HG02763 (cell line): Measurements from ENCODE around the gene AQP1.

Source experiments
- ATAC-seq: cut with Tn5 transposase; IDR thresholded peaks from one replicate; pipeline ENCODE4 v1.9.1; 2021; ENCODE audit warnings: mild to moderate bottlenecking, moderate library complexity; ENCODE audit not compliant: unreplicated experiment

Gene AQP1

GRCh38 chr7:30881448-30881847 is 30.2 kb upstream of the AQP1 start:
- no peak for ATAC-seq

- ATAC-seq: no peak
Measured at GRCh38 chr7:30884881-30885280, 26.8 kb upstream of the AQP1 start.

DNA sequence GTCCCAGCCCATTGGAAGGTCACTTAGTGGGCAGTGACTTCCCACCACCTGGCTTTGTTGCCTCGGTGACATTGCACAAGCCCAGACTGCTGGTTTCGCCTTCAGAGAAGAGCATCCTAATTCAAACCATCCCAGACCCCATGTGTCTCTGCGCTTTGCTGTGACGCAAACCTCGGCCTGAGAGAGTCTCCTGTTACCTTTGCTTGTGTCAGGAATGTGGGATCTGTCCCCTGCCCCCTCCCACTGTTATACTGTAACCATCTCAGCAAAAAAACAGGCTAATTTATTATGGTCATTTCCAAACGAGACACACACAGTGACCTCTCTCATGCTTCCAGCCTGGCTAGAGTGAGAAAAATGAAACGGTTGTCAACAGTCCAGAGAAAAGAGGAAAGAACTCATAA is 25.0 kb upstream of the AQP1 start:
- ATAC-seq: no peak

DNA sequence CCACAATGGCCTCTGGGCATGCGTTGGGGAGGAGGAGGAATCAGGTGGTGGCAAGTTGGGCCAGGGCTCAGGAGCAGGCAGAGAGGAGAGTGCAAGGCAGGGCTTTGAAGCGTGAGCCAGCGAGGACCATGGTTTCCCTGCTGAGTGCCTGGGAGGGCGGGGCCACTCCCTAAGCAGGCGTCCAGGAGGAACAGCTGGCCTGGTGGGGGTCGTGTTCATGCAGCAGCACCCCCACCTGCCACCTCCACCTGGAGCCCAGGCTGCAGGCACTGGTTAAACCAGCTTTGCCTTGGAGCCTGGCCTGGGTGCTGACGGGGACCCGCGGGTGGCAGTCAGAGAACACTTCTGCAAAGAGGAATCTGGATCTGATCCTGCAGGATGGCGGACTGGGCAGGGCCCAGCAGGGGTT is 24.2 kb upstream of the AQP1 start:
- no peak for ATAC-seq

- ATAC-seq: no peak
Measured at GRCh38 chr7:30888747-30889146, 22.9 kb upstream of the AQP1 start.

- no peak for ATAC-seq
Measured at GRCh38 chr7:30890226-30890625, 21.4 kb upstream of the AQP1 start.

DNA sequence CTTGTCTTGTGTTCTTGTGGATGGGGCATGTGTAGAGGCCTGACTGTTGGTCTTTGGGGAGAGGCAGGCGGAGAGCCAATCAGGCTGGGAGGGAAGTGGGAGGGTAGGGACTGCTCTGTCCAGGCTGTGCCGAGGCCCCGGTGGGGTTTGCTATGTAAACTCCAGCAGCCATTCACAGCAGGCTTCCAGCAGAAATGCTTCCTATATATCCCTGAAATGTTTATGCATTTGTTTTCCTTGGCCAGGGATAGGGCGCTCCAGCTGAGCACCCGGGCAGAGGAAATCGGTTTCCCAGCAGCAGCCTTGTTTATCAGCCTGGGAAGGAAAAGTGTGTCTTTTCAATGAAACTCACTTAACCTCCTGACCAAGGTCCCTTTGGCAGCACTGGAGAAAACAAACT is 18.3 kb upstream of the AQP1 start:
- no peak for ATAC-seq

DNA sequence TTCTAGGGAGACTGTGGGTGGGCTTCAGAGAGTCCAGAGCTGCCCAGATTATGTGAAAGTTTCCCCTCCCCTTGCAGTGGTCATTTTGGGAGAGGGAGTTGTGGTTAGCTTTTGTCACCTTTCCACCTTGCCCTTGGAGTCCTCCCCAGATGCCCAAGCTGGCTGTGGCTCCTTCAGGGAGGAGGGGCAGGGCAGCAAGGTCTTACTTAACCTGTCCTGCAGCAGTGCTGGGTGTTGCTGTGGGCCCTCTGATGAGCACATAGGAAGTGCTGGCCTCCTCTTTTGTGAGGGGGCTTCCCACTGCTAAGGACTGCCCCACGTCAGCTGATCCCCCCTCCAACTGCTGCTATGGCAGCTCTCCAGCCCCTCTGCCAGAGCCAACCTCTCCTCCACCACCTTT is 17.6 kb upstream of the AQP1 start:
- ATAC-seq: no peak

- ATAC-seq: no peak
Measured at GRCh38 chr7:30894866-30895605, 16.6 kb upstream of the AQP1 start.

- ATAC-seq: no peak
Measured at GRCh38 chr7:30896036-30896435, 15.6 kb upstream of the AQP1 start.

DNA sequence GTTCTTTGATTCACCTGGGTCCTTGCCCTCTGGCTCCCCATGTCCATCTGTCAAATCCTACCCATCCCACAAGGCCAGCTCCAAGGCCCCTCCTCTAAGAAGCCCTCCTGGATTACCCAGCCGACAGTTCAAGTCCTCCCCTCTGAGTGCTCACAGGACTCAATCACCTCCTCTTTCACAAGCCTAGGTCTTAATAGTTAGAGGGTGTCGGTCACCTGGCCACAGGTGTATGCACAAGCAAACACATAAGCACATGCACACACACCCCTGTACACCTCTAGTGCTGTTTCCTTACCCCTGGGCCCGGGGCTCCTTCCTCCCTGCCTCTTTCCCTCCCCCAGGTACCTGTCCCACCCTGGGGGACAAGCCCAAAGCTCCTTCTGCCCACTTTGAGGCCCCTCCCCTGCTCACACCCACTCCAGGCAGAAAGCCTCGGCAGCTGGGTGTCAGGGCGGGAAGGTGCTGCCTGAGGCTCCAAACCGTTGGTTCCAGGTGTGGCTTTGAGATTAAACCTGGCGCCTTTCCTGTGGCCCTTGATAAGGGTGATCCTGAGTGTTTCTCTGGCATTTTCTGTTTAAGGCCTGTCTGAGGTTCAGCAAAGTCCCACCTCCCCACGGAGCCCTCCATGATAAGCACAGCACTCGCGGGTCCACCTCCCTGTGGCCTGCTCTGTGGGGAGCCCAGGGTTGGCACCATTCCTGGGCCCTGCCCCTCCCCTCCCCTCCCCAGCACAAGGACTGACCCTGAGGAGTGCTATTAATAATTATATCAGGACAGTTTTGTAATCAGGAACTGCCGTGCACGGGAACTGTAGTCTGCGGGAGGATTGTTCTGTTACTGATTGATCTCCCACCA is 14.6 kb upstream of the AQP1 start:
- no peak for ATAC-seq

DNA sequence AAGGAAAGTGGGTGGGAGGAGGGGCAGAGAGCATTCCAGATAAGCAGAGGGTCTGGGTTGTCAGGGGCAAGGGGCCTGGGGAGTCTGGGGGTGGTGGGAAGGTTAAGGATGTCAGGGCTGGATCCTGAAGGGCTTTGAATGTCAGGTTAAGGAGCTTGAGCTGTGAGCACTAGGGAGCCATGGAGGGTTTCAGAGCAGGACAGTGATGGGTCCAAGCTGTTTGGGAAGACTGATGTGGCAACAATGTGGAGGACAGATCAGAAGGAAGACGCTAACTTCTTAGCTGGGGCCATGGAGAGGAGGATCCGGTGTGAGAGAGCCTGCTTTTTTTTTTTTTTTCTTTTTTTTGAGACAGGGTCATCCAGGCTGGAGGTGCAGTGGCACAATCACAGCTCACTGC is 13.9 kb upstream of the AQP1 start:
- ATAC-seq: no peak

GRCh38 chr7:30898411-30898810 is 13.2 kb upstream of the AQP1 start:
- no peak for ATAC-seq

- ATAC-seq: no peak
Measured at GRCh38 chr7:30899066-30899465, 12.6 kb upstream of the AQP1 start.

DNA sequence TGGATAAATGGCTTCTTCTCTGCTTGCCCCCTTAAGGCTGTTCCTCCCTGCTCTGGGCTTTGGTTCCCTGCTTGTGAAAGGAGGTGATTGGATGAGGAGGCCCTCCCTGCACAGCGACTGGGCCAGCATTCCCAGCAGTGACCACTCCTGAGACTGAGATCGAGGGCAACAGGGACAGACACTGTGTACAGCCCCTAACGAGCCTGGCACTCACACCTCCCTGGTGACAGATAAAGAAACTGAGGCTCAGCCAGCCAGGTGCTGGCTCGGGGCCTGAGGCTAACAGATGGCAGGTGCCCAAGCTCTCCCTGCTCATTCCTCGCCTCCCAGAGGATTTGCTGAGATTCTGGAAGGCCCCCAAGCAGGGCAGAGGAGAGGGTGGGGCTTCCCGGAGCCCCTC is 12.0 kb upstream of the AQP1 start:
- ATAC-seq: no peak

- ATAC-seq: no peak
Measured at GRCh38 chr7:30900053-30900452, 11.6 kb upstream of the AQP1 start.

DNA sequence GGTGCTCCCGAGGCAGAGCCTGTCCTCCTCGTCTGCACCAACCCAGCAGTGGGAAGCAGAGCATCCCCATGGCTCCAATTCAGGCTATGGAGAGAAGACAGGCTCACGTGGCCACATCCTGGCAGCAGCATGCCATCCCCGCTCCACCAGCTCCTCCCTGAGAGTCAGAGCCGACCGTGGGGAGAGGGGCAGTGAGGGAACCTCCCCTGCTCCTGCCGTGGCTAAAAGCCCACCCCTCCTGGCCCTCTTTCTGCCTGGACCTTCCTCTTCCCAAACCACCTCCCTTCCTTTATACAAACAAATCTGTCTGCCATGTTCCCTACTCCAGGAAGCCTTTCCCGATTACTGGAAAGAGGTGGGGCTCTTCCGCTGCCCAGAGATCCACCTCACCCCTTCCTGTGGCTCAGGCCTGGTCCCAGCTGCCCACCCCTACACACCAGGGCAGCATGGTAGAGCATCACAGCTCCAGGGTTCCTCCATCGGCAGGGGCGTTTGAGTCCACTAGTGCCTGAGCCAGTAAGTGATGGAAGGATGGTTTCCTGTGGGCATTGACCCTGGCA is 10.8 kb upstream of the AQP1 start:
- ATAC-seq: no peak

GRCh38 chr7:30901856-30902255 is 9.8 kb upstream of the AQP1 start:
- ATAC-seq: no peak

GRCh38 chr7:30902466-30902865 is 9.2 kb upstream of the AQP1 start:
- ATAC-seq: no peak

GRCh38 chr7:30903146-30903545 is 8.5 kb upstream of the AQP1 start:
- no peak for ATAC-seq

DNA sequence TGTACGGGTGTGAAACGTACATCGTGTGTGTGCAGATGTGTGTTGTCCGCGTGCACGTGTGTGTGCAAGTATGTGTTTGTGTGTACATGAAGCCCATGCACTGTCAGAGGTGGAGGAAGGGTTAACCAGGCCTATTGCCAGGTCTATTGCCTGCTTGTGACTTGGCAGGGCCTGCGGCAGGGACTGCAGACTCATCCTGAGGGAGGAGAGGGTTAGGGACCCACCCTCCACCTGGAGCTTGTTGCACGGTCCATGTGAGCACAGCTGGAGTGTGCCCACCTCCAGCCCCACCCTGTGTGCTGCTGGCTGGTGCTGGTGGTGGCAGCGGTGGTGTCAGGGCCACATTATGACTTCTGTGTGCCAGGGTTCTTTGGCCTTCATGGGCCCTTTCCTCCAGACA is 7.1 kb upstream of the AQP1 start:
- no peak for ATAC-seq
